Measurements from ENCODE around the gene EPHA3. TPM values are rescaled to one million over a fixed set of nuclear protein-coding genes. Genes with fewer than 3 reads are reported as not detected.

EPHA3 gene
- total and polyA plus RNA-seq, 10 of the 15 experiments (the other 5 are each of a cell fraction or from before 2014, with no cell fraction given): 0.03 to 39.0 (median 0.07) TPM; not detected in 4

DNA sequence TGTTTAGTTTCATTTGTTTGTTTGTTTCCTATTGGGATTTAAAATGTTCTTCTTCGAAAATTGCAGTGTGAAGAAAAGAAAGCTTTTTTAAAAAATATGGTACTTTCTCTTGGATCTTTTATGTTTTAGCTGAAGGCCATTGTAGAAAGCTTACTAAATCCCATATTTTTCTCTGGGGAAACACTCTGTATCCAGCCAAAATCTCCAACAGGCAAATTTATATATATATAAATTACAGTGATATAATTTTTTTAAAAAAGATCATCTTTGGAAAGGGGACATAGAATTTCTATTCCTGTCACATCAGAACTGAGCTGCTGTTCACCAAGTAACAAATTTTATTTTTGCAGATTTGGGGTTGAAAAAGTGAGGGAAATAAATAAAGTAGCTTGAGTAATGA, 19.6 kb upstream of the EPHA3 start:
- no peak overlapping the region for H3K9ac ChIP-seq (ENCODE audit: control insufficient read depth, insufficient read depth, low read length)
- H4K20me1 ChIP-seq (ENCODE audit: control insufficient read depth, insufficient read depth): no peaks in the 10 kb centered on the region
- H3K27ac ChIP-seq (ENCODE audit: control insufficient read depth, insufficient read depth): no peak overlapping the region
- ChIA-PET CTCF (interaction anchor here (1.2 kb wide), 1 partner anchor 43 kb away, joined by 5 read pairs; no protein-coding TSS in a partner anchor), SMC1A (ENCODE audit: uncharacterized antibody, unreplicated experiment) (interaction anchor here (1.1 to 1.4 kb wide), 2 partner anchors 8 to 24 kb away, joined by 3 read pairs; no protein-coding TSS in a partner anchor), POLR2A (no interaction called here), RAD21 (ENCODE audit: unreplicated experiment) (no interaction called here)
- H3K4me2 ChIP-seq (ENCODE audit: control insufficient read depth, insufficient read depth): no peak overlapping the region
- no peak overlapping the region for H2AFZ ChIP-seq (ENCODE audit: control insufficient read depth, low read depth, low read length)
- H3K79me2 ChIP-seq (ENCODE audit: control insufficient read depth, insufficient read depth, low read length): no peaks in the 10 kb centered on the region
- no peaks in the 10 kb centered on the region for H3K36me3 ChIP-seq (ENCODE audit: control insufficient read depth in 2 of 2, insufficient read depth in 2 of 2, low read length in 1 of 2)
- DNase-seq (ENCODE audit: low read depth, low spot score) (no peak), ATAC-seq (no peak), FAIRE-seq (no peak)
- H3K9me3 ChIP-seq (replicated peaks; ENCODE audit: control insufficient read depth, insufficient read depth, low read length): no peaks in the 10 kb centered on the region
- TF ChIP-seq, protein P1, sequence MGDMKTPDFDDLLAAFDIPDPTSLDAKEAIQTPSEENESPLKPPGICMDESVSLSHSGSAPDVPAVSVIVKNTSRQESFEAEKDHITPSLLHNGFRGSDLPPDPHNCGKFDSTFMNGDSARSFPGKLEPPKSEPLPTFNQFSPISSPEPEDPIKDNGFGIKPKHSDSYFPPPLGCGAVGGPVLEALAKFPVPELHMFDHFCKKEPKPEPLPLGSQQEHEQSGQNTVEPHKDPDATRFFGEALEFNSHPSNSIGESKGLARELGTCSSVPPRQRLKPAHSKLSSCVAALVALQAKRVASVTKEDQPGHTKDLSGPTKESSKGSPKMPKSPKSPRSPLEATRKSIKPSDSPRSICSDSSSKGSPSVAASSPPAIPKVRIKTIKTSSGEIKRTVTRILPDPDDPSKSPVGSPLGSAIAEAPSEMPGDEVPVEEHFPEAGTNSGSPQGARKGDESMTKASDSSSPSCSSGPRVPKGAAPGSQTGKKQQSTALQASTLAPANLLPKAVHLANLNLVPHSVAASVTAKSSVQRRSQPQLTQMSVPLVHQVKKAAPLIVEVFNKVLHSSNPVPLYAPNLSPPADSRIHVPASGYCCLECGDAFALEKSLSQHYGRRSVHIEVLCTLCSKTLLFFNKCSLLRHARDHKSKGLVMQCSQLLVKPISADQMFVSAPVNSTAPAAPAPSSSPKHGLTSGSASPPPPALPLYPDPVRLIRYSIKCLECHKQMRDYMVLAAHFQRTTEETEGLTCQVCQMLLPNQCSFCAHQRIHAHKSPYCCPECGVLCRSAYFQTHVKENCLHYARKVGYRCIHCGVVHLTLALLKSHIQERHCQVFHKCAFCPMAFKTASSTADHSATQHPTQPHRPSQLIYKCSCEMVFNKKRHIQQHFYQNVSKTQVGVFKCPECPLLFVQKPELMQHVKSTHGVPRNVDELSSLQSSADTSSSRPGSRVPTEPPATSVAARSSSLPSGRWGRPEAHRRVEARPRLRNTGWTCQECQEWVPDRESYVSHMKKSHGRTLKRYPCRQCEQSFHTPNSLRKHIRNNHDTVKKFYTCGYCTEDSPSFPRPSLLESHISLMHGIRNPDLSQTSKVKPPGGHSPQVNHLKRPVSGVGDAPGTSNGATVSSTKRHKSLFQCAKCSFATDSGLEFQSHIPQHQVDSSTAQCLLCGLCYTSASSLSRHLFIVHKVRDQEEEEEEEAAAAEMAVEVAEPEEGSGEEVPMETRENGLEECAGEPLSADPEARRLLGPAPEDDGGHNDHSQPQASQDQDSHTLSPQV (IDR thresholded peaks at IDR 0.05): no peak
- TF ChIP-seq TARDBP (IDR thresholded peaks at IDR 0.05; ENCODE audit: borderline replicate concordance) (no peak), MTA3 (IDR thresholded peaks at IDR 0.05; ENCODE audit: borderline replicate concordance, low read length) (no peak), MYB (IDR thresholded peaks at IDR 0.05; ENCODE audit: borderline replicate concordance, low read depth, low read length) (no peak), NR2C1 (IDR thresholded peaks at IDR 0.05) (no peak), TCF12 (IDR thresholded peaks at IDR 0.05; ENCODE audit: low read depth, low read length) (no peak), SRF (IDR thresholded peaks at IDR 0.05; ENCODE audit: low read depth in 2 of 2, low read length in 2 of 2) (no peak)
- TF ChIP-seq, protein P2, sequence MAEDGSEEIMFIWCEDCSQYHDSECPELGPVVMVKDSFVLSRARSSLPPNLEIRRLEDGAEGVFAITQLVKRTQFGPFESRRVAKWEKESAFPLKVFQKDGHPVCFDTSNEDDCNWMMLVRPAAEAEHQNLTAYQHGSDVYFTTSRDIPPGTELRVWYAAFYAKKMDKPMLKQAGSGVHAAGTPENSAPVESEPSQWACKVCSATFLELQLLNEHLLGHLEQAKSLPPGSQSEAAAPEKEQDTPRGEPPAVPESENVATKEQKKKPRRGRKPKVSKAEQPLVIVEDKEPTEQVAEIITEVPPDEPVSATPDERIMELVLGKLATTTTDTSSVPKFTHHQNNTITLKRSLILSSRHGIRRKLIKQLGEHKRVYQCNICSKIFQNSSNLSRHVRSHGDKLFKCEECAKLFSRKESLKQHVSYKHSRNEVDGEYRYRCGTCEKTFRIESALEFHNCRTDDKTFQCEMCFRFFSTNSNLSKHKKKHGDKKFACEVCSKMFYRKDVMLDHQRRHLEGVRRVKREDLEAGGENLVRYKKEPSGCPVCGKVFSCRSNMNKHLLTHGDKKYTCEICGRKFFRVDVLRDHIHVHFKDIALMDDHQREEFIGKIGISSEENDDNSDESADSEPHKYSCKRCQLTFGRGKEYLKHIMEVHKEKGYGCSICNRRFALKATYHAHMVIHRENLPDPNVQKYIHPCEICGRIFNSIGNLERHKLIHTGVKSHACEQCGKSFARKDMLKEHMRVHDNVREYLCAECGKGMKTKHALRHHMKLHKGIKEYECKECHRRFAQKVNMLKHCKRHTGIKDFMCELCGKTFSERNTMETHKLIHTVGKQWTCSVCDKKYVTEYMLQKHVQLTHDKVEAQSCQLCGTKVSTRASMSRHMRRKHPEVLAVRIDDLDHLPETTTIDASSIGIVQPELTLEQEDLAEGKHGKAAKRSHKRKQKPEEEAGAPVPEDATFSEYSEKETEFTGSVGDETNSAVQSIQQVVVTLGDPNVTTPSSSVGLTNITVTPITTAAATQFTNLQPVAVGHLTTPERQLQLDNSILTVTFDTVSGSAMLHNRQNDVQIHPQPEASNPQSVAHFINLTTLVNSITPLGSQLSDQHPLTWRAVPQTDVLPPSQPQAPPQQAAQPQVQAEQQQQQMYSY (CRISPR knock-in tag; IDR thresholded peaks at IDR 0.05): no peak
- H3K27me3 ChIP-seq (replicated peaks in 1 of 2; ENCODE audit: control insufficient read depth in 2 of 2, insufficient read depth in 2 of 2, low read length in 1 of 2): no peaks in the 10 kb centered on the region
- H3K4me3 ChIP-seq: no peak overlapping the region
- intact Hi-C loops (cut with micrococcal nuclease; ENCODE audit: unreplicated experiment): no loop called here
- WGBS (ENCODE audit: insufficient coverage, insufficient replicate concordance, low lambda C conversion rate, missing lambda C conversion rate): 5% methylated on average over 1 of the region's 1 CpG
- in situ Hi-C loops (cut with MboI): no loop called here
- no TSS peak for BruUV-seq (replicated peaks)
- no peaks in the 10 kb centered on the region for H3K4me1 ChIP-seq (ENCODE audit: control insufficient read depth, insufficient read depth, low read length)

Data from GM12878 (cell line).